ENCODE data around the gene SYCP3.

- no peak for TF ChIP-seq CTCF (IDR thresholded peaks at IDR 0.05; ENCODE audit: borderline replicate concordance, extremely low read depth, low read length, poor library complexity, severe bottlenecking)
- TF ChIP-seq EZH2 (IDR thresholded peaks at IDR 0.05; ENCODE audit: borderline replicate concordance, low read depth, low read length, severe bottlenecking): no peak
Observed at GRCh38 chr12:101779626-101780025, 40.4 kb upstream of the SYCP3 start.

Data from DND-41 (cell line).